HG02970 (cell line): ENCODE results near the gene TRIP10.

Experiments
- ATAC-seq: cut with Tn5 transposase; IDR thresholded peaks from one replicate; pipeline ENCODE4 v1.9.1; 2021; ENCODE audit warnings: mild to moderate bottlenecking, moderate library complexity, moderate number of reproducible peaks; ENCODE audit not compliant: unreplicated experiment, low FRiP score

The TRIP10 gene

GRCh38 chr19:6710273-6711077 is 29.0 kb upstream of the TRIP10 start:
- ATAC-seq, result no peak

- ATAC-seq, result no peak
These were observed 28.5 kb upstream of the TRIP10 start for GRCh38 chr19:6711078-6711361.

DNA sequence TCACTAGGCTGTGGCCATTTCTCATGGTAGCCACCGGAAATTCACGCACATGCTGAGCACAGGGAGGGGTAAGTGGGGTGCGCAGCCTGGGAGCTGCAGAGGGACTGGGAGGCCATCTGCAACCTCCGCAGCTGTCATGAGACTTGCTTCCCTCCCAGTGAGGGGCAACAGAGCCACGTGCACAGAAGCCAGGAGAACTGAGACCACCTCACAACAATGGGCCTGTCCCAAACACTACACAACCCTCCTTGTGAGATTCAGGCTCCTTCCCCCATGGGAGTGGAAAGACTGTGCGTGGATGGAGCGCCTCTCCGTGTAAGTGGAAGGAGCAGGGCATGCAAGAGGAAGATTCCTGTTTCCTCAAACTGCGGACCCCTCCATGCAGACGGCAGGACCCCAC is 27.9 kb upstream of the TRIP10 start:
- ATAC-seq, result no peak

GRCh38 chr19:6712231-6712630 is 27.2 kb upstream of the TRIP10 start:
- ATAC-seq, result no peak

DNA sequence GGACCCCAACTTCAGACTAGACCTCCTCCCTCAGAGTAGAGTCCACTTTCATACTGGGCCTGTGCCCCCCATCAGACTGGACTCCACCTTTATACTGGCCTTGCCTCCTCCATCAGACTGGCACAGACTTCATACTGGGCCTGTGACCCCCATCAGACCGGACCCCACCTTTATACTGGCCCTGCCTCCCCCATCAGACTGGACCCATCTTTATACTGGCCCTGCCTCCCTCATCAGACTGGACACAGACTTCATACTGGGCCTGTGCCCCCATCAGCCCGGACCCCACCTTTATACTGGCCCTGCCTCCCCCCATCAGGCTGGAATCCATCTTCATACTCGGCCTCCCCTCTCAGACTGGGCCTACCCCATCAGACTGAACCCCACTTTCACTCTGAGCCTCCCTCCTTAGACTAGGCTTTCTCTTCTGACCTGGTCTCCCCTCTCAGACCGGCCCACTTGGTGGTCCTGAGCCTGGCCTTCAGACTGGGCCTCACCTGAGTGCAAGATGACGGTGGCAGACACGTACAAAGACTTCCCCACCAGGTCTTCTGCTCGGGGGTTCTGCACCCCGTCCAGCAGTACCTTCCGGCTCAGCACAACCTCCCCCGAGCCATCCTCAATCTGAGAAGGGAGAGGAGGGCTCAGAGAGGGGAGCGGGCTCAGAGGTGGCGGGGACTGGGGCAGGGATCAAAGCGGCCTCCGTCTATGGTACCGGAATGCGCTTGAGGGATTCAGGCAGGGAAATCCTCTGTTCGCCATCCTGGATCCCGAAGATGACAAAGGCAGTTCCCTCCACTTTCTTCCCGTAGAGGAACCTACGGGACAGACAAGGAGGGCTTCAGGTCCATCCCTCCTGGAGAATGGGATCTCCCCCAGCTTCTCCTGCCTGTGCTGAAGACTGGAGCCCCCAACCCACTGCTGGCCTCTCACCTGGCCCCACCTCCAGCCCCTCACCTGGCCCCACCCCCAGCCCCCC is 26.5 kb upstream of the TRIP10 start:
- ATAC-seq, result no peak

- ATAC-seq, result no peak
These were observed 25.4 kb upstream of the TRIP10 start for GRCh38 chr19:6713773-6714692.

DNA sequence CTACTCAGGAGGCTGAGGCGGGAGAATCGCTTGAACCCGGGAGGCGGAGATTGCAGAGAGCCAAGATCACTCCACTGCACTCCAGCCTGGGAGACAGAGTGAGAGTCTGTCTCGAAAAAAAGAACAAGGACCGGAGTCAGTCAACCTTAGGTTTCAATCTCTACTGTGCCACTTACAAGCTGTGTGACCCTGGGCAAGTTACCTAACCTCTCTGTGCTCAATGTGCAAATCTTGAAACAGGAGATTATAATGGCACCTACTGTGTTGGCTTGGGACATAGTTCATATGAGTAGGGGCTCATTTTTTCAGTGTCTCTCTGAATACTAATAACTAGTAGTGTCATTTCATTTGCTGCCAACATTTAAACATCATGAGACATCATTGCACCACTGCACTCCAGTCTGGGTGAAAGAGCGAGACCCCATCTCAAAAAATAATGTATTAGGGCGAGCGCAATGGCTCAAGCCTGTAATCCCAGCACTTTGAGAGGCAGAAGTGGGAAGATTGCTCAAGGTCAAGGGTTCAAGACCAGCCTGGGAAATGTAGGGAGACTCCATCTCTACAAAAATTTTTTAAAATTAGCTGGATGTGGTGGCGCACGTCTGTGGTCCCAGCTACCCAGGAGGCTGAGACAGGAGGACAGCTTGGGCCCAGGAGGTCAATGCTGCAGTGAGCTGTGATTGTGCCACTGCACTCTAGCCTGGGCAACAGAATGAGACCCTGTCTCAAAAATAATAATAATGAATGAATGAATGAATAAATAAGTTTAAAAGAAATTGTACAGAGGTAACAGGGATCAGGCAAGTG is 24.5 kb upstream of the TRIP10 start:
- no peak for ATAC-seq

- ATAC-seq, result no peak
These were observed 22.9 kb upstream of the TRIP10 start for GRCh38 chr19:6716610-6716970.

GRCh38 chr19:6717036-6717435 is 22.4 kb upstream of the TRIP10 start:
- ATAC-seq, result no peak

GRCh38 chr19:6717441-6717971 is 22.0 kb upstream of the TRIP10 start:
- no peak for ATAC-seq

DNA sequence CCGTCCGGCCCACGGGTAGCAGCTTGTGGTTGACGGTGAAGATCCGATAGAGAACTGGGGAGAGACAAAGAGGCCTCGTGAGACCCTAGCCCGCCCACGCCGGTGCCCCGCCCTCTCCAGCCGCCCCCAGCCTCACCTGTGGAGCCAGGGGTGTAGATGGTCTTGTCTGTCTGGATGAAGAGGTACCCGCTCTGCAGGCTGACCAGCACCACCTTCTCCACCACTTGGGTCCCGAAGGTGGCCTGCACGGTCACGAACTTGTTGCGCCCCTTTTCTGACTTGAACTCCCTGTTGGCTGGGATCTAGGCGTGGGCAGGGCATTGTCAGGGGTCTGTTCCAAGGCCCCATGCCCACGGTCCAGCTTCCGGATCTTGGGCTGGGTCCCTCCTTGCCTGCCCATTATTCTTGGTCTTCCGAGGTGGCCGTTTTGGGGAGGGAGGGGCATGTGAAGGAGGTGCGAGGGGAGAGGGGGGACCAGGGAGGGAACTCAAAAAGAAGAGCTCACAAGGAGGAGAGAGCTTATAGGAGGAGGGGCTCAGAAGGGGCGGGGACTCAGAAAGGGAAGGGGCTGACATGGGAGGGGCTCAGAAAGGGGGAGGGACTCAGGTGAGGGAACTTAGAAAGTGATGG is 21.3 kb upstream of the TRIP10 start:
- no peak for ATAC-seq

GRCh38 chr19:6718741-6719539 is 20.5 kb upstream of the TRIP10 start:
- ATAC-seq, result no peak

- no peak for ATAC-seq
These were observed 20.0 kb upstream of the TRIP10 start for GRCh38 chr19:6719540-6719861.

- no peak for ATAC-seq
These were observed 19.5 kb upstream of the TRIP10 start for GRCh38 chr19:6719992-6720368.

DNA sequence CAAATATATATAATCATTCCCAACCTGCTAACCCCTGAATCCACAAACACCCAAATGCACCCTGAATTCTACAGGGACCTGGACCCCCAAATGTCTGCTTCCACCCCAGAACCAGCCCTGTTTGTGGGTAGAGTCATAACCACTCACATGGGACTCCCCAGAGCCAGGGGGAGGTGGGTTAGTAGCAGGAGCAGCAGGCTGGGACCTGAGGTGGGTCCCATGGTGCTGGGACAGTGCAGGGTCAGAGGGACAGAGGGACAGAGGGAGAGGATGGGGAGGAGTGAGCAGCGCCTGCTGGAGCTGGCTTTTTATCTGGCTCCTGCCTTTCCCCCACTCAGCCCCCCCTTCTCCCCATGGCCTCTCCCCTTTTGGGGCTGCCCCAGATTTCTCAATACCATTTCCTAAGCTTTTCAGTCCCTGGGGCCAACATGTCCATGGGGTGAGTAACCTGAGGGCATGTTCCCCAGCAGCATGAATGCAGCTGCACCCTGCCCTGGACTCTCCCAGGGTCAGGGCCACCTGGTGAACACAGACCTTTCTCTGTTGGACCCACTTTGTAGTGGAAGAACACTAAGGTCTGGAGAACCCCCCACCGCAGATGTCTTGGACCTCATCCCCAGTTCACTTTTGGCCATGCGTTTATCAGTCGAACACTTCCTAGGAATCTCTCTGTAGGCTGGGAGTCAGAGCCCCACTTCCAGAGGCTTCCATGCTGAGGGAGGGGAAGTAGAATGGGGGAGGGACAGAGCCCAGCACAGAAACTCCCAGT is 18.9 kb upstream of the TRIP10 start, which contains the start of gene C3:
Gene C3, minus strand, starts transcription at position 282 of the 769 bp plus-strand sequence. Its CDS starts 61 bp downstream, at position 221.
- no peak for ATAC-seq

DNA sequence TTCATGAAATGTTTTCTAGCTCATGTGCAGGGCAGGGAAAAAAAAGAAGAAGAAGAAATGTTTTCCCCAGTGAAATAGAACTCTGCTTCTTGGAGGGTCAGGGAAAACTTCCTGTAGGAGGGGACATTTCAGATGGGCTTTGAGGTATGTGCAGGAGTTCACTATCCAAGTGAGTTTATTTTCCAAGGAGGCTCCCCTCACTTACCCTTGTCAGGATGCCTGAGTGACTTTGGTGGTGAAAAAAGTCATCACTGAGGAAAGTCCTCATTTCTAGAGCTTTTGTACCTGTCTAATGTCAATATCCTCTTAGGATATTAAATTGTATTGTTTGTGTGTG is 18.4 kb upstream of the TRIP10 start:
- ATAC-seq, result no peak

DNA sequence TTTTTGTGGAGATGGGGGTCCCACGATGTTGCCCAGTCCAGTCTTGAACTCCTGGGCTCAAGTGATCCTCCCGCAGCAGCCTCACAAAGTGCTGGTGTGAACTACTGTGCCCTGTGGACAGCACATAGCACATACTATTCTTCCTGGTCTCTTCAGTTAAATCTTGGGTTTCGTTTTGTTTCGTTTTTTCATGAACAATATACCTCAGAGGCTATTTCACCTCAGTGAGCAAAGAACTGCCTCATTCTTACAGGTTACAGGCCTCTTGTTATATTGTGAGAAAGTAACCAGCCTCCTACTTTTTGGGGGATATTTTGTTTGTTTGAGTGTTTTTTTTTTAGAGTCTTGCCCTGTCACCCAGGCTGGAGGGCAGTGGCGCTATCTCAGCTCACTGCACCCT is 17.7 kb upstream of the TRIP10 start:
- no peak for ATAC-seq

DNA sequence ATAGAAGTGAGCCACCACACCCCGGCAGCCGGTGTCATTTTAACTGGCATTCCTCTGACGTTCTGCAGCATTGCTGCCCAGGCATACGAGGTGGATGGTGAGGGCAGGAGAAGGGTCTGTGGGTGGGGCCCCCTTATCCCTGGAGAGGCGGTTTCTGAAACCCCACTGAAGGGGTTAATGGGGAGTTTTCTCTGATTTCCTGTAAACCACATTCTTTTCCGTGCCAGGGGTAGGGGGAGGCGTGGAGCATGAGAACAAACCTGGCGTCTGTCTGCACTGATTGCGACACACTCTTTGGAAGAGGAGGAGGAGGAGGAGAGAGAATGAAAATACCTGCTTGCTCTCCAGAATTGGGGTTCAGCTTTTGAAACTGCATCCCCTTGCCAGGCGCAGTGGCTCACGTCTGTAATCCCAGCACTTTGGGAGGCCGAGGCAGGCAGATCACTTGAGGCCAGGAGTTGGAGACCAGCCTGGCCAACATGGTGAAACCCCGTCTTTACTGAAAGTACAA is 16.3 kb upstream of the TRIP10 start:
- no peak for ATAC-seq
